ENCODE results near the gene ACTMAP. TPM values are rescaled to one million over a fixed set of nuclear protein-coding genes. Genes with fewer than 3 reads are reported as not detected.
"Not testable (repeated sequence)": the region's sequence is repeated elsewhere in the genome, so short reads cannot be mapped to it uniquely, and the experiment has no call there.

The ACTMAP gene
- total and polyA plus RNA-seq, 2 of the 8 experiments (the other 6 are each of a cell fraction or from before 2014, with no cell fraction given), result 24.1 to 26.5 TPM

DNA sequence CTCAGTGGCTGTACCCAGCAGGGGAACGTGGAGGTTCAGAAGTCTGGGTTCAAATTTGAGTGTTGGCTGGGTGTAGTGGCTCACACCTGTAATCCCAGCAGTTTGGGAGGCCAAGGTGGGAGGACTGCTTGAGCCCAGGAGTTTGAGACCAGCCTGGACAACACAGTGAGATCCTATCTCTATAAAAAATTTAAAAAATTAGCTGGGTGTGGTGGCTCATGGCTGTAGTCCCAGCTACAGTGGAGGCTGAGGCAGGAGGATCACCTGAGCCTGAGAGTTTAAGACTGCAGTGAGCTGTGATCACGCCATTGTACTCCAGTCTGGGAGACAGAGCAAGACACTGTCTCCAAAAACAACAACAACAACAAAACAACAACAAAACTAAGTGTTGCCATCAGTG is 33.9 kb upstream of the ACTMAP start:
- not testable (repeated sequence) for H3K4me1 ChIP-seq (replicated peaks in 1 of 4; ENCODE audit: control insufficient read depth in 3 of 4, insufficient read depth in 4 of 4, low read length in 3 of 4); H3K79me2 ChIP-seq (ENCODE audit: control insufficient read depth in 1 of 2, insufficient read depth in 2 of 2, low read length in 2 of 2); H2BK20ac ChIP-seq (ENCODE audit: low read length); H2BK120ac ChIP-seq (replicated peaks; ENCODE audit: low read depth, low read length); H3K56ac ChIP-seq (replicated peaks; ENCODE audit: insufficient read length, low read depth, low read length); H2AFZ ChIP-seq (ENCODE audit: low read length); H3K36me3 ChIP-seq (ENCODE audit: control insufficient read depth in 2 of 4, insufficient read depth in 4 of 4, low read length in 3 of 4); H2AK5ac ChIP-seq (ENCODE audit: low read depth, low read length); H3K18ac ChIP-seq (ENCODE audit: extremely low read depth, low read length); H3K9me3 ChIP-seq (ENCODE audit: insufficient read depth in 2 of 2, low read depth in 1 of 2, low read length in 1 of 2); H4K5ac ChIP-seq (ENCODE audit: insufficient read length, low read depth, low read length); H4K8ac ChIP-seq (ENCODE audit: extremely low read depth, insufficient read depth, low read length); H4K20me1 ChIP-seq (replicated peaks in 1 of 2; ENCODE audit: control insufficient read depth in 1 of 2, insufficient read depth in 2 of 2, low read length in 2 of 2); H3K4me3 ChIP-seq (ENCODE audit: extremely low read depth in 1 of 4, insufficient read depth in 2 of 4, low read depth in 3 of 4, low read length in 4 of 4); FAIRE-seq; DNase-seq (ENCODE audit: low read depth in 1 of 2, low spot score in 2 of 2); H3K27ac ChIP-seq (ENCODE audit: low read depth, low read length); H3K27me3 ChIP-seq (replicated peaks in 1 of 4; ENCODE audit: control insufficient read depth in 3 of 4, extremely low read depth in 1 of 4, insufficient read depth in 3 of 4, low read length in 3 of 4); H3K23ac ChIP-seq (ENCODE audit: insufficient read length); H2BK12ac ChIP-seq (ENCODE audit: low read depth, low read length); H3K4ac ChIP-seq (replicated peaks; ENCODE audit: insufficient read length, low read depth, low read length); H2BK5ac ChIP-seq (ENCODE audit: low read depth, low read length); H4K91ac ChIP-seq (replicated peaks; ENCODE audit: insufficient read length, low read length); H3K79me1 ChIP-seq (ENCODE audit: low read depth, low read length); H3K14ac ChIP-seq (ENCODE audit: insufficient read length); H3K23me2 ChIP-seq (ENCODE audit: low read depth, low read length); H2BK15ac ChIP-seq (ENCODE audit: low read length); H3K4me2 ChIP-seq (ENCODE audit: insufficient read depth in 1 of 2, low read depth in 2 of 2, low read length in 2 of 2); H3K9ac ChIP-seq (replicated peaks in 1 of 4; ENCODE audit: extremely low read depth in 1 of 4, low read depth in 3 of 4, low read length in 3 of 4)
- ChIA-PET POLR2A (ENCODE audit: partially characterized antibody) (interaction anchor here (0.7 to 3.0 kb wide), 2 partner anchors 12 to 14 kb away, joined by 6 to 8 read pairs; partner anchors contain the start of gene EGLN2), CTCF (ENCODE audit: partially characterized antibody) (interaction anchor here (0.8 to 1.9 kb wide), 2 partner anchors 14 to 30 kb away, joined by 3 to 6 read pairs; partner anchors contain the start of gene EGLN2)
- 93% methylated on average over 2 of the region's 2 CpGs; no CpG with 5 or more reads in 1 of the 2 experiments for WGBS, 2 experiments (ENCODE audit: extremely low coverage in 1 of 2, insufficient coverage in 1 of 2, insufficient read length in 1 of 2, insufficient replicate concordance in 2 of 2, low coverage in 1 of 2, low lambda C conversion rate in 2 of 2, missing lambda C conversion rate in 1 of 2)

Measured in H1 (cell line).